Anterior cingulate cortex (tissue), 58 donors: ENCODE data around the gene SNRNP70.

Experiments used
- DNase-seq, 58 donors: peaks; one replicate each; lab custom pipeline; 2025; lab: John Stamatoyannopoulos, UW

The SNRNP70 gene

DNA sequence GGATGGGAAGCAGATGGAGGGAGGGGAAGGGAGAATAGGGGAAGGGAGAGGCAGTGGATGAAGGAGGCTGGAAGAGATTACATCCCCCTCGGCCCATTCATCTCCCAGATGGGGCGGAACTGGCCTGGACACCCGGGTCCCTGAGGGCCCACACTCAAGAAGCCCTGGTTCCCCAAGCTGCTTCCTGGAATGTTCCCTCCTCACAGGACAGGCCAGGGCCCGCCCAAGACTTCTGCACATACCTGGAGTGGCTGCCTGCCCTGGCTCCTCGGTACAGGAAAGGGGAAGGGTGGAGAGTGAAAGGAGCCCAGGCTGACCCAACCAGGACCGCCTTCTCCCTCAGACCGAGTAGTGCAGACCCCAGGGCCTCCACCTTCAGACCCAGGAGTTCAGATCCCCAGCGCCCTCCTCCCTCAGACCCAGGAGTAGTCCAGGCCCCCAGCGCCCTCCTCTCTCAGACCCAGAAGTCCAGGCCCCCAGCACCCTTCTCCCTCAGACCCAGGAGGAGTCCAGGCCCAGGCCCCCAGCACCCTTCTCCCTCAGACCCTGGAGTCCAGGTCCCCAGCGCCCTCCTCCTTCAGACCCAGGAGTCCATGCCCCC lies 21.1 kb upstream of the SNRNP70 start:
- no peak for DNase-seq

DNA sequence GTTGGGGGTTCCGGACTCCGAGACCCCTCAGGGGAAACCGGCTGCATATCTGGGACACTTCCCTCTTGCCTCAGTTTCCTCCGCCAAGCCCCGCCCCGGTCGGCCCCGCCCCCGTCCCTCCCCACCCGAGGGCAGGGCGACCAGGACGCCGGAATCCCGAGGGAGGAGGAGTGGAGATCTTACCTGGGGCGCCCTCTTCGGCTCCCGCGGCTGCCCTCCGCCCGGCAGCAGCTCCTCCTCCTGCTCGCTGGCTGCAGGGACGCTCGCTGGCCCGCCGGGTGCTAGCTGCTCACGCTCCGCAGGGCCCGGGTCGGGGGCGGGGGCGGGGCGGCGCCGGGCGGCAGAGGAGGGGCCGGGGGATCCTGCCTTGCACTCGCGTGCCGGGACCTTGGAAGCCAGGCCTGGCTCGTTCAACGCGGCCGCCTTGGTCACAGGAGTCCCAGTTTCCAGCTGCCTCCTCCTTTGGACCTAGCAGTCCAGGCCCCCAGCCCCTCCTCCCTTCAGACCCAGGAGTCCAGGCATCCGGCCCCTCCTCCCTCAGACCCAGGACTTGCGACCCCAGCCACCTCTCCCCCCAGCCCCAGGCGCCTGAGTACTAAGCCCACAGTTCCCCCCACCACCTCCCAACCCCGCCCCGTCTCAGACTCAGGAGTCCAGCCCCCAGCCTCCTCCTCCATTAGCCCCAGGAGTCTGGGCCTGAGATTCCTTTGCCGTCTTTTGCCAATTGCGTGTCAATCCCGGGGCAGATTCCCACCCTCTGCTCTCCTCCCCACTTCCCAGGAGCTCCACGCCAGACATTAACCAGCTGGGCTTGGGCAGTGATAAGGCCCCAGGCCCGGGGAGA lies 20.3 kb upstream of the SNRNP70 start, which contains the start of gene NTF4:
Gene NTF4 (minus strand): TSS at position 51 of the 844 bp plus-strand sequence. CDS start 2,821 bp downstream, outside the sequence.
- DNase-seq: no peak

DNA sequence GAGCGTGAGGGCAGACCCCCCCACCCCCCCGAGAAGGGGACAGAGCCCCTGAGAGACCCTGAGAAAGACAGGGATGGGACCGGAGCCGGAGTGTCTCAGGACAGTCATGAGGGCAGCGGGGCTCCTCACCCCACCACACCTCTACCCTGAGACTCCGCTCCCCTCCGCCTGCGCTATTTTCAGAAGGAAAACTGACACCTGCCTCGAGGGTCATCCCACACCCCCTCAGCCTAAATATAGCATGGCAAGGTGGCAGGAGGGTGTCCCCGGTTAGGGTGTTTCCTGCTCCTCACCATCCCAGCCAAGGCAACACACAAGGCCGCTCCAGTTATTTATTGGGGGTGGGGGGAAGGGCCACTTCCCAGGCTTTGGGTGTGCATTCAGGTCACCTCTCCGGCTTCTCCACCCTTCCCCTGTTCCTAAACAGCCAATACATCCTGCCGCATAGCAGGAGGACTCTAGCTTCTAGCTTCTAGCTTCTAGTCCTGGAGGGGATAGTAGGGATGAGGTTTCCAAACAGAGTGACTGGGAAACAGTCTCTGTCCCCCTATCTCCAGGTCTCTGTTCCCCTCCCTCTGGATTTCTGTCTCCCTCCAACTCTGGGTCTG lies 19.2 kb upstream of the SNRNP70 start:
- no peak for DNase-seq

DNA sequence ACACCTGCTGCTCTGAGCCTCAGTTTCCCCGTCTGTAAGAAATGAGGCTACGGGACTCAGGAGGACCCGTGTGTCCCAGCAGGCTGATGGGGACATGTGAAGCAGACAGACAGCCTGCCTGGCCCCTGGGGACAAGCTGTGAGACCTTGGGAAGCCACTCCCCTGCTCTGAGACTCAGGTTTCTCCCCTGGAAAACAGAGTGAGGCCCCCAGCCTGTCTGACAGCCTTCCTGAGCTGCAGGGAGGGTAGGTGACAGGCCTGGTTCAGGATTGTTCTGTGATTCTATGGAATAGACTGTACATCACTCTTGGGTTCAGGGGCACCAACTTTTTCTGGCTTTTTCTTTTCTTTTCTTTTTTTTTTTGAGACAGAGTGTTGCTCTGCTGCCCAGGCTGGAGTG lies 17.7 kb upstream of the SNRNP70 start:
- no peak for DNase-seq

DNA sequence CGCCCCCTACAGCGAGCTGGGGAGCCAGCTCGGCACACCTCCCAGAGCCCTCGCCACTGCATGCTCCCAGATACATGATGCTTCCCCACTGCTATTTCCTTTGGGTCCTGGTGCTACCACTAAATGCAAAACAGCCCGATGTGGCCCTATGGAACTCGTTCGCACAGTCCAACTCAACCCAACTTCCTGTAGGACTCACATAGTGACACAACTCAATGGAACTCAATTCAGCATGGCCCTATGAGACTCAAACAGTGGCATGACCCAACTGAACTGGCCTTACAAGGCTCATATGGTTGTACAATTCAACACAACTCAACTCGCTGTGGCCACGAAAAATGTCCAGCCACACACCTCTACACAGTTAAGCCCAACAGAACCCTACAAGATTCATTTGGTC lies 16.2 kb upstream of the SNRNP70 start:
- DNase-seq: no peak

DNA sequence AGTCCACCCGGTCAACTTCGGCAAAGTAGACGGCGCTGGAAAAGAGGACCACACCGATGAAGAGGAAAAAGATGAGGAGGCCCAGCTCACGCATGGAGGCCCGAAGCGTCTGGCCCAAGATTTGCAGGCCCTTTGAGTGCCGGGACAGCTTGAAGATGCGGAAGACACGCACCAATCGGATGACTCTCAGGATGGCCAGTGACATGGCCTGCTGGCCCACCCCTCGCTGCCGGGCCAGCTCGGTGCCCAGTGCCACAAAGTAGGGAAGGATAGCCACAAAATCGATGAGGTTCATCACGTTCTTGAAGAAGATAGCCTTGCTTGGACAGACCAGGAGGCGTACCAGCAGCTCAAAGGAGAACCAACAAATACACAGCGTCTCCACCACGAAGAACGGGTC lies 14.8 kb upstream of the SNRNP70 start:
- no peak for DNase-seq

DNA sequence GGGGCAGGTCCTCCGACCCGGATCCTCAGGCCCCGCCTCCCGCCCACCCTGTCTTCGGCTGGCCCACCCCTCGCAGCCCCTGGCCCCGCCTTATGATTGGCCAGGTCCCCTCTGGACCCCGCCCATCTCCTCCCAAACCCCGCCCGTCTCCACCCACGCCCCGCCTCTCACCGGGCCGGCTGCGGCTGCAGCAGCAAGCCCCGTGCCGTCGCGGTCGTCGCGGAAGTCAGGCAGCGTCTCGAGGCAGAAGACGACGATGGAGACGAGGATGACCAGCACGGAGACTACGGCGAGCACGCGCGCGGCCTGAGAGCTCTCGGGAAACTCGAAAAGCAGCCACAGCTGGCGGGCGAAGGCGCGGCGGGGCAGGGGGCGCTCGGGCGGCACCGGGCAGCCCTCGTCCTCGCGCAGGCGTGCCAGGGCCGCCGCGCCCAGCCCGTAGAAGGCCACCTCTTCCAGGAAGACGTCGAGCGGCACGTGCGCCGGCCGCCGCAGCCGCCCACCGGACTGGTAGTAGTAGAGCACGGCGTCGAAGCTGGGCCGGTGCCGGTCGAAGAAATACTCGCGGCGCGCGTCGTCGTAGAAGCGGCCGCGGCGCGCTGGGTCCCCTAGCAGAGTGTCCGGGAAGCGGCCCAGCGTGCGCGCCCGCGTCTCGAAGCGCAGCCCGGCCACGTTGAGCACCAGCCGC lies 13.2 kb upstream of the SNRNP70 start:
- DNase-seq: no peak

DNA sequence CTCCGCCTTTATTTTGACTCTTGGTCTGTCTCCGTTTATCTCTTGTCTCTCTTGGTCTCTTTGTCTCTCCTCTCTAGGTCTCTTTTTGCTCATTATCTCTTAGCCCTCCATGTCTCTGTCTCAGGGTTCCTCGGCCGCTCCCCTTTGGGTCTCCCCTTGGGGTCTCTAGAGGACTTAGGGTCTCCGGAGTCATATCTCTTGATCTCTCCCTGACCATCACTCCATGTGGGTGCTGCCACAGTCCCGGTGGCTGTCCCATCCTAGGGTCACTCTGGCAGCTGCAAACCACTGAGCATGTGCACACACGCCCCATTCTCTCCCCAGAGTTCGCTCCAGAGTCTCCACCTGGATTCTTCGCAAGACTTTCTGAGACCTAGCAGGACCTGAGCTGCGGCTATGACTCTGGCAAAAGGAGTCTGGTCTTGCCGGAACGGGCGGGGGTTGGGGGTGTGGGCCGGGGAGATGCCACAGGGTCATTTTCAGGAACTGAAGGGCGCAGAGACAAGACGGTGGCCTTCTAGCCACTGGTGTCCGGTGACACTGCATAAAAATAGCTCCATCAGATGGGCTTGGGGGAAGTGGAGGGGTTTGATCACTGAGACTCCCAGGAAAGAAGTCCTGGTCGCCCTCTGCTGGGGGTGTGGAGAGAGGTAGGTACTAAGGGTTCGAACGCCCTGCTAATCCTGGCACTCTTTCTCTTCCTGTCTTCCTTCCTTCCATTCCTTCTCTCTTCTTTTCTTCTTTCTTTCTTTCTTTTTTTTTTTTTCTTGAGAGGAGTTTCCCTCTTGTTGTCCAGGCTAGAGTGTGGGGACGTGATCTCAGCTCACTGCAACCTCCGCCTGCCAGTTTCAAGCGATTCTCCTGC lies 11.5 kb upstream of the SNRNP70 start:
- DNase-seq: no peak

DNA sequence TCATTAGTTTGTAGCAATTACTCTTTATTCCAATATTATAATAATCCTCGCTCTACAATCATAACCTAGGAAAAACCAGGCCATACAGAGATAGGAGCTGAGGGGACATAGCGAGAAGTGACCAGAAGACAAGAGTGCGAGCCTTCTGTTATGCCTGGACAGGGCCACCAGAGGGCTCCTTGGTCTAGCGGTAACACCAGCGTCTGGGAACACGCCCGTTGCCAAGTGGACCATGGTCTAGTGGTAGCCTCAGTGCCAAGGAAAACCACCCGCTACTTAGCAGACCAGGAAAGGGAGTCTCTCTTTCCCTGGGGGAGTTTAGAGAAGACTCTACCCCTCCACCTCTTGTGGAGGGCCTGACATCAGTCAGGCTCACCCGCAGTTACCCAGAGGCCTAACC lies 10.4 kb upstream of the SNRNP70 start:
- peak in 39 of 58 donors; percentile 1 to 68 (median 31) for DNase-seq

DNA sequence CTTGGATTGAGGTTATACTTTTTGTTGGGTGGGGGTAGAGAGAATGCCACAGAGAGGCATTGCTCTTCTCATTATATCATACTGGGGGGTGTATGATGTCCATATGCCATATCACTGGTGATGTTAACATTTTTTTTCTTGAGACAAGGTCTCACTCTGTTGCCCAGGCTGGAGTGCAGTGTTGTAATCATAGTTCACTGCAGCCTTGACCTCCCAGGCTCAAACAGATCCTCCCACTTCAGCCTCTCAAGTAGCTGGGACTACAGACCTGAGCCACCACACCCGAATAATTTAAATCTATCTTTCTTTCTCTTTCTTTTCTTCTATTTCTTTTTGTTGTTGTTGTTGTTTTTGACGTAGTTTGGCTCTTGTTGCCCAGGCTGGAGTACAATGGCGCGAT lies 4.9 kb upstream of the SNRNP70 start:
- DNase-seq: no peak

DNA sequence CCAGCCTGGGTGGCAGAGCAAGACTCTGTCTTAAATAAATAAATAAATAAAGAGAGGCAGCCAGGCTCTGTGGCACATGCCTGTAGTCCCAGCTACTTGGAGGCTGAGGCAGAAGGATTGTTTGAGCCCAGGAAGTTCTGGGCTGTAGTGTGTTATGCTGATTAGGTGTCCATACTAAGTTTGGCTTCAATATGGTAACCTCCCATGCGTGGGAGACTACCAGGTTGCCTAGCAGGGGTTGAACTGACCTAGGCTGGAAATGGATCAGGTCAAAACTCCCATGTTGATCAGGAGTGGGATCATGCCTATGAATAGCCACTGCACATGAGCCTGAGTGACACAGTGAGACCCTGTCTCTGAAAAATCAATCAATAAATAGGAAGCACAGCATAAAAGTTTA lies 4.0 kb upstream of the SNRNP70 start:
- DNase-seq: no peak

DNA sequence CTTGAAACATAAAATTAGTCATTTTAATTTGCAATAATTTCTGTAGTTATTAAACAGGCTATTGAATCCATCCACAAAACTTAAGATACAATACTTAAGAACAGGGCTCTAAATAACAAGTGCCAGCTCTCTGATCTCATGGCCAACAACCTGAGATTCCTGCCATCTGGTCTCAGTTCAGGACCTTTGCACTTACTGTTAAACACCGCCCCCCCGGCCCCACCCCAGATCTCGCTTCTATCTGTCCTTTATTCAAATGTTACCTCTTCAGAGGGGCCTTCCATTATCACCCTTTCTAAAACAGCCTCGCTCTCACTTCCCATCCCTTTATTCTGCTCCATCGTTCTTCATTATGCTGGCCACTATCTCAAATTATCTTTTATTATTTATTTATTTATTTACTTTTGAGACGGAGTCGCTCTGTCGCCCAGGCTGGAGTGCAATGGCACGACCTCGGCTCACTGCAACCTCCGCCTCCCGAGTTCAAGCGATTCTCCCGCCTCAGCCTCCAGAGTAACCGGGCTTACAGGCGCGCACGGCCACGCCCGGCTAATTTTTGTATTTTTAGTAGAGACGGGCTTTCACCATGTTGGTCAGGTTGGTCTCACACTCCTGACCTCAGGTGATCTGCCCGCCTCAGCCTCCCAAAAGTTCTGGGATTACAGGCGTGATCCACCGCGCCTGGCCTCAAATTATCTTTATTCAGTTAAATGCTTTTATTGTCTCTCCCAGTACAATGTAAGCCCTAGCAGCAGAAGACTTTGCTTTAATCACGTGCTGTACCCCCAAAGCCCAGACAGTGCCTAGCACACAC lies 838 bp upstream of the SNRNP70 start:
- DNase-seq: peak in 1 of 58 donors; percentile 55

DNA sequence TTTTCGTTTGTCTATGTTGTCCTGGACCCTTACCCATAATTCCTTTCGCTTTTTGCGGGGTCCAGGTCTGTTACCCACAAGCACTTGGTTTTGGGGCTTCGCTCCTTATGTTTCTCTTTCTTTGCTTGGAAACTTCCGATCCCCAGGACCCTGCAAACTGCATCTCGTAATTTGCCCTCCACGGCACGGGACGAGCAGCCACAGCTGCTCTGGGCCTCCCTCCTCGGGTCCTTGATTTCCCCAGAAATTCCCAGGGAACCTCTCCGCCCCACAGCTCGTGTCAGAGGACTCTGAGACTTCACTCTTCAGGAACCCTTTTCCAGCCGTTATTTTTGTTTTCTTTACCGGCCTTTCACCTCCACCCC lies 599 bp downstream of the SNRNP70 start:
- peak in 1 of 58 donors; percentile 25 for DNase-seq

DNA sequence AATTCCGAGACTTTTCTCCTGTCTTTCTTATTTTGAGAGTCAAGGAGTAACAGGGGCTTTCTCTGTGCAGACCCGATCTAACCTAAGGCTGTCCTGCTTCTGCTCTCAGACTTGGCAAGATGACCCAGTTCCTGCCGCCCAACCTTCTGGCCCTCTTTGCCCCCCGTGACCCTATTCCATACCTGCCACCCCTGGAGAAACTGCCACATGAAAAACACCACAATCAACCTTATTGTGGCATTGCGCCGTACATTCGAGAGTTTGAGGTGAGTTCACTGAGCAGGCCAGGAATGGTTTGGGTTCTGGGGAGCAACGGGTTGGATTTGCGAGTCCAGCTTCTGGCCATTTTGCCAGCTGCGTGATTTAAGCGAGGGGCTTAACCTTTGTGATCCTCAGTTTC lies 1.0 kb downstream of the SNRNP70 start:
- DNase-seq: no peak

DNA sequence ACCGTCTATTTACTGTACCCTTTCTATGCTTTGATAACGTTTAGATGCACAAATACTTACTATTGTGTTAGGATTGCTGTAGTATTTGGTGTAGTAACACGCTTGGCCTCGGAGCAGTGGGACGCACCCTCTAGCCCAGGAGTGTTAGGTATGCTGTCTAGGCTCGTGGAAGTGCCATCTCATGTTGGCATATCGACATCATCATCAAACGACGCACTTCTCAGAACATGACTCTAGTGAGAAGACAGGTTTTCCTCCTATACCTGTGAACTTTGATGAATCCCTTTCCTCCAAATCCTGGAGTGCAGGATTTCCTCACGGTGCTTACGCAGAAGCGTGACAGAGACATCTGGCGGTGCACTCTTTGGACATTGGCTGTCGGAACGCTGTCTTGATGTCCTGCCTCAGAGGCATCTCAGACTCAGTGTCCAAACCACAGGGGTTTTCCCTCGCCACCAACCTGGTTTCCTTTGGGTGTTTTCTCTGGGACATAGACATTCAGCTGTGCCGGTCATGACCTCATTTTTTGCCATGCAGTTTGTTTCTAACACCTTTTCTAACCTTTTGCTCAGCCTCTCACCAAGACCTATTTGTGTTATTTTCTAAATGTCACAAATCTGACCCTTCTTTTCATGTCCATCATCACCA lies 6.3 kb downstream of the SNRNP70 start:
- DNase-seq: no peak

DNA sequence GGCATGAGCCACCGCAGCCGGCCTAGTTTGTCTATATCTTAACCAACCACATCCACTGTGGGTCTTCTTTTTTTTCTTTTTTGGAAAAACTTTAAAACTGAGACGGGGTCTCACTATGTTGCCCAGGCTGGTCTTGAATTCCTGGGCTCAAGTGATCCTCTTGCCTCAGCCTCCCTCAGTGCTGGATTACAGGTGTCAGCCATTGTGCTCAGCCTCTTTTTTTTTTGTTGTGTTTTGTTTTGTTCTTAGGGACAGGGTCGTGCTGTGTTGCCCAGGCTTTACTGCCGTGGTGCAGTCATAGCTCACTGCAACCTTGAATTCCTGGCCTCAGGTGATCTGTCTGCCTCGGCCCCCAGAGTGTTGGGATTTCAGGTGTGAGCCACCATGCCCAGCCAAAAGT lies 7.4 kb downstream of the SNRNP70 start:
- no peak for DNase-seq

DNA sequence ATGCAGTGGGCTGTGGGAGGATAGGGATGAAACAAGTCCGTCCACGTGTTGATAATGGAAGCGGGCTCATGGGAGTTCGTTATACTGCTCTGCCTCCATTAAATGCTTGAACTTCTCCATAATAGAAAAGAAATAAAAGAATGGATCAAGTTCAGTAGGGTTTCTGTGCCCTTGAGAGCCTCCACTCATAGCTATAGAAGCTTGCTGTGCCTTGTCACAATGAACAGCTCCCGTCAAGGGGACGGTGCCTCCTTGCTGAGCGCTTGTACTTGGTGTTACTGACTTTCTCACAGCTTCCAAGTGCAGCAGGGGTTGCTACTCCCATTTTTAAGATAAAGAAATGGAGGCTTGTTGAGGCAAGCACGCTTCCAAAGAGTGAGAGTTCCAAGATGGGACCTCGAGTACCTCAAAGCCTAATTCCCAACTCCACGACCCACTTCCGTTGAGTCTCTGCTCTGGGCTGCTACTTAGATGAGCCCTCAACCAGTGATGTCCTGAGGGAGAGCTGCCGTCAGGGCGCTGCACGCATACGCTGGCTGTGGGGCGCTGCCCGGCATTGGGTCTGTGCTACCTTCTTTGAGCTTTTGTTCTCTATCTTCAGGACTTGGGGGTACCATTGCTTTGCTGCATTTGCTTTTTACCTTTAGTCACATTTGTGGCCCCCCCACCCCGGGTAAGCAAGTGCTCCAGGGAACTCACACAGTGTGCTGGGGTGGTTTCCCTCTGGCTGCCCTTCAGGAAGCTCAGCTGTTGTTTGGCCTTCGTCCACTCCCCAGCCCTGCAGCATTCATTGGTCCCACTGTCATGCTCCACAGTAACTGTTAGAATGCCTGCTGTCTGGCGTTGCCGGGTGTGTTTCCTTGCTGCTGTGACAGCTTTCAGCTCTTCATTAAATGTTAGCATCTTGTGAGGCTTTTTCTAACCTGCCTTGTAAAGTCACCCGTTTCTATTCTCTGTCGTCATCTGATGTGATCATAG lies 9.5 kb downstream of the SNRNP70 start:
- peak in 41 of 58 donors; percentile 3 to 70 (median 32) for DNase-seq
